ENCODE data around the gene TRAM2. TPM values are rescaled to one million over a fixed set of nuclear protein-coding genes. Genes with fewer than 3 reads are reported as not detected.
"Not testable (repeated sequence)": the region's sequence is repeated elsewhere in the genome, so short reads cannot be mapped to it uniquely, and the experiment has no call there.

TRAM2 gene
- total RNA-seq, 1 donor from 2014 or later = 16.8 TPM

DNA sequence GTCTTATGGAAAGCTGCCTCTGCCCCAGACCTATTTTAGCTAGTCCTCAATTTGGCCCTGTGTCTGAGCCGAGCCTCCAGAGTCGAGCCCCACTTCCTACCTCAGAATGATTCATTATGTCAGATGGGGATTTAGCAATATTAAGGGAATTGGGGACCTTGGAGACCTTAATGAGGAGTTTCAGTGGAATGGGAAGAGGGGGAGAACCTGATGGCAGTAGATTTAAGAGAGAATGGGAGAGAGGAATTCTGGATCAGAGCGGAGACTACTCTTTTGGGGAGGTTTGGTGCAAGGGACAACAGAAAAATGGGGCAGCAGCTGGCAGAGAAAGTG, 93.2 kb downstream of the TRAM2 start:
- DNase-seq = no peak

DNA sequence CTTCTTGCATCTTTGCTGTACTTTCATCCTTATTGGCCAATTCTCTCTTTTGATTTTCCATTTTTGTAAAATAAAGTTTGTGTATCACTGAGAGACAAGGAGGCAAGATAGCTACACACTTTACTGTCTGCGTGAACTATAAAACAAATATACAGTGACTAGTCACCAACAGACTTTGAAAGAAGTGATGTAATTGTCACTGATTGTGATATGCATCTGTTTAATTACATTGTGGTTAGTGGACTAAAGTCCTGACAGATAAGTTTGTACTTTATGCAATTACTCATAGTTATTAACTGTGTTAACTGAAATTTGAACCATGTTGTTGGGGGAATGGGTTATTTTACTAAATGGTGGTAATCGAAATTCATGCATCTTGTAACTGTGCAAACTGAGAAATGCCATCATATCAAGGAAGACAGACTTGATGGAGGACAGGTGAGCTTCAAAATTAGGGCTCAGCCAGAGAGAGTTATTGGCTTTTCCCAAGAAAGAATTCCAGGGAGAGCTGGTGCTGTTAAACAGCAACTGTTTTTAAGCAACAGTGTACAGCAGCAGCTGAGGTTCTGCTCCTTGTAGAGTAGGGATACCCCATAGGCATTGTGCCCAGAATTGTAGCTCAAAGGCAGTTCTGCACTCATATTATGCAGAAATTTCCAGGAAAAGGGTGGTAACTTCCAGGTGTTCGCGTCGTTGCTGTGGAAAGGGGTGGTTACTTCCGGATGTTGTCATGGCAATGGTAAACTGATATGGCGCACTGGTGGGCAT, 93.8 kb downstream of the TRAM2 start:
- DNase-seq = no peak

DNA sequence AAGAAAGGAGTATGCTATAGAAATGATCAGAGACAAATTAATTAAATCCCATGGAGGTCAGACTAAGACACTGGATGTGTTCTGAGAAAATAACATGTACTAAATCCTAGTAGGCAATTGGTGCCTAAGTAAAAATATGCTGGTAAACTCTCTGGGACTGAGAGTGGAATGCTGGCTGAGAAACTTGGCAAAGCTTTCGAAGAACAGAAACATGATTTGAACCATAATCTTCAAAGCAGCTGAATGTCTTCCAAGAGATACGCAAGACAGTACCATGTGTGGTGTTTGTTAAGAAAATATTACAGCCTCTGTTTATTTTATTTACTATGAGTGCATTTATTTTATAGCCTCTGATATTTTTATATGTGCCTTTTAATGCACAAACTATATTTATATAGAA, 101.6 kb downstream of the TRAM2 start:
- DNase-seq = no peak

DNA sequence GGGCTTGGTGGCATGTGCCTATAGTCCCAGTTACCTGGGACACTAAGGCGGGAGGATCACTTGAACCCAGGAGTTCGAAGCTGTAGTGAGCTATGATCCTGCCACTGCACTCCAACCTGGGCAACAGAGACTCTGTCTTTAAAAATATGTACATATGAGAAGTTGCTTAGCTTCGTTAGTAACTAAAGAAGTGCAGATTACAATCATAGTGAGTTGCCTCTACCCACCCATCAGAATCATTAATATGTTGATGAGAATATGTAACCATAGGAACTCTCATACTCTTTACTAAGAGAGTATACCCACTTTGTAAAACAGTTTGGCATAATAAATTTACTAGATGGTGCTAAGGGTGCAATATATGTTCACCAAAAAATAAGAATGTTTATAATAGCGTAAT, 102.7 kb downstream of the TRAM2 start:
- no peak for DNase-seq

DNA sequence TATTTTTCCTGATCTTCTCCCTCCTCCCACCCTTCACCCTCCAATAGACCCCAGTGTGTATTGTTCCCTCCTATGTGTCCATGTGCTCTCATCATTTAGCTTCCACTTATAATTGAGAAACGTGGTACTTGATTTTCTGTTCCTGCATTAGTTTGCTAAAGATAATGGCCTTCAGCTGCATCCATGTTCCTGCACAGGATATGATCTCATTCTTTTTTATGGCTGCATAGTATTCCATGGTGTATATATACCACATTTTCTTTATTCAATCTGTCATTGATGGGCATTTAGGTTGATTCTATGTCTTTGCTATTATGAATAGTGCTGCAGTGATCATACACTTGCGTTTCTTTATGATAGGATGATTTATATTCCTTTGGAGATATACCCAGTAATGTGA, 115.7 kb downstream of the TRAM2 start:
- DNase-seq = not testable (repeated sequence)

DNA sequence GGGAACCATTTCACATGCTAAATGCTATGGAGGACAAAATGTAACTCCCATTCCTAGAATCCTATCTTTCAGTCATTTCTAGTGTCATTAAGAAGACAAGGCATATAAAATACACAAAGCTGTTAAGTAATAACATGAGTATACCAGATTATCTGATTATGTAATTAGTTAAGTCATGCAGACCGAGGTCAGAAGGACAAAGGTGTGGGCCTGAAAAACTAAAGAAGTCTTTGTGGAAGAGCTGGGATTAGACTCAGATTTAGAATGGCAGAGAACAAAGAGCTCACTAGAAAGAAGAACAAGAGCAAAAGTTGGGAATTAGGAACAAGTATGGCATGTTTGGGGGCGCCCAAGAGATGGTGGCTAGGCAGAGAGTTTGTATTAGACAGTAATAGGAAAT, 119.8 kb downstream of the TRAM2 start:
- DNase-seq = no peak

DNA sequence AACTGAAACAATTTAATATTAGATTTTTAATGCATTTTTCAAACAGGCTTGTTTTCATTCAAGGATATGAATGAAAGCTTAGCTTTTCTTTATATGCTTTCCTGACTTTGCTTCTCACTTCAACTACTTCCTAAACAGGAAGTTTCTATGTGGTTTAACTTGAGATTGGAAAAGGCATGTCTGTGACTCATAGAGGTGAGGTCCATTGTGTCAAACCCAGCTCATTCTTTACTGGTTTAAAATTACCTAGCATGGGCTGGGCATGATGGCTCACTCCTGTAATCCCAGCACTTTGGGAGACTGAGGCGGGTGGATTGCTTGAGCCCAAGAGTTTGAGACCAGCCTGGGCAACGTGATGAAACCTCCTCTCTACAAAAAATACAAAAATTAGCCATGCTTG, 122.3 kb downstream of the TRAM2 start:
- DNase-seq = no peak

Other genes with a start within 250 kb of the TRAM2 start
- gene PAQR8, start 214.9 kb downstream of the TRAM2 start, total RNA-seq = 4.1 TPM
- gene EFHC1, start 156.7 kb downstream of the TRAM2 start, total RNA-seq = 22.7 TPM
- gene TMEM14A, start 94.1 kb upstream of the TRAM2 start, total RNA-seq = 12.6 TPM
- gene GSTA2, start 186.4 kb upstream of the TRAM2 start, total RNA-seq = not detected
- gene GSTA1, start 226.8 kb upstream of the TRAM2 start, total RNA-seq = not detected

Measured in skin of body (tissue), 2 donors.